Liver (tissue), 9 donors: ENCODE measurements around the gene NSL1. TPM values are rescaled to one million over a fixed set of nuclear protein-coding genes. Genes with fewer than 3 reads are reported as not detected.
A peak's percentile ranks its signal among the peaks of the same experiment; 100 is the strongest.

Experiments used
- DNase-seq: peaks from one replicate; pipeline ENCODE4 v3.0.0-alpha.2; 2017; ENCODE audit warnings: low spot score
- H3K27ac ChIP-seq, 2 donors: one replicate each; pipeline ENCODE4 v1.7.0; 2013; ENCODE audit warnings: inconsistent platforms in 2 of 2, low read length in 2 of 2, control low read depth in 1 of 2, low read depth in 1 of 2, mild to moderate bottlenecking in 1 of 2
- H3K27me3 ChIP-seq, 4 donors: one replicate each; pipeline versions ENCODE4 v1.6.1 to v1.7.0; 2013; ENCODE audit warnings: low read length in 3 of 4, inconsistent platforms in 1 of 4, mild to moderate bottlenecking in 1 of 4, moderate library complexity in 1 of 4; ENCODE audit not compliant: control insufficient read depth in 4 of 4, insufficient read depth in 4 of 4
- H3K36me3 ChIP-seq, 4 donors: one replicate each; pipeline versions ENCODE4 v1.6.1 to v1.7.0; 2013; ENCODE audit warnings: low read length in 3 of 4, mild to moderate bottlenecking in 3 of 4, low read depth in 1 of 4, moderate library complexity in 1 of 4; ENCODE audit not compliant: control insufficient read depth in 4 of 4, insufficient read depth in 3 of 4
- H3K4me1 ChIP-seq, 4 donors: one replicate each; pipeline versions ENCODE4 v1.6.1 to v1.7.0; 2013; ENCODE audit warnings: low read length in 3 of 4, mild to moderate bottlenecking in 3 of 4, moderate library complexity in 1 of 4; ENCODE audit not compliant: control insufficient read depth in 4 of 4, insufficient read depth in 4 of 4
- H3K4me3 ChIP-seq, 3 donors: one replicate each; pipeline versions ENCODE4 v1.6.1 to v1.7.0; 2013; ENCODE audit warnings: low read length in 3 of 3, control low read depth in 1 of 3, low read depth in 1 of 3, mild to moderate bottlenecking in 1 of 3
- H3K9ac ChIP-seq, 2 donors: one replicate each; pipeline ENCODE4 v1.7.0; 2013; ENCODE audit warnings: low read length in 2 of 2, mild to moderate bottlenecking in 2 of 2, moderate library complexity in 2 of 2, control low read depth in 1 of 2, low read depth in 1 of 2
- H3K9me3 ChIP-seq, 4 donors: one replicate each; pipeline versions ENCODE4 v1.6.1 to v1.7.0; 2013; ENCODE audit warnings: low read length in 3 of 4; ENCODE audit not compliant: control insufficient read depth in 4 of 4
- ATF3 ChIP-seq: IDR thresholded peaks from 2 replicates; pipeline ENCODE4 v1.6.1; 2016; ENCODE audit warnings: antibody characterized with exemption
- CTCF ChIP-seq: fragments of 150-350 bp; IDR thresholded peaks from 2 replicates; pipeline ENCODE4 v1.5.1; 2017; ENCODE audit warnings: improper control_type of control experiment, low read depth, low read length; ENCODE audit not compliant: missing input control
- EGR1 ChIP-seq, 2 donors: IDR thresholded peaks; 2 replicates each; pipeline ENCODE4 v1.6.1; 2016 to 2018; ENCODE audit warnings: antibody characterized with exemption in 2 of 2, low read depth in 2 of 2
- FOXA2 ChIP-seq: IDR thresholded peaks from 2 replicates; pipeline ENCODE4 v1.6.1; 2016; ENCODE audit warnings: antibody characterized with exemption
- GABPA ChIP-seq, 2 donors: IDR thresholded peaks in 1 of 2; conservative IDR thresholded peaks in 1 of 2; 2 replicates each; pipeline ENCODE4 v1.6.1; 2016; ENCODE audit warnings: antibody characterized with exemption in 2 of 2, mild to moderate bottlenecking in 1 of 2, moderate library complexity in 1 of 2
- HNF4A ChIP-seq, 2 donors: conservative IDR thresholded peaks; 2 replicates each; pipeline ENCODE4 v1.6.1; 2016; ENCODE audit warnings: antibody characterized with exemption in 2 of 2, mild to moderate bottlenecking in 2 of 2
- HNF4G ChIP-seq: IDR thresholded peaks from 2 replicates; pipeline ENCODE4 v1.6.1; 2016; ENCODE audit warnings: antibody characterized with exemption
- JUND ChIP-seq, 2 donors: IDR thresholded peaks; 2 replicates each; pipeline ENCODE4 v1.6.1; 2016; ENCODE audit warnings: antibody characterized with exemption in 2 of 2
- MAX ChIP-seq: IDR thresholded peaks from 2 replicates; pipeline ENCODE4 v1.6.1; 2016; ENCODE audit warnings: antibody characterized with exemption
- NR2F2 ChIP-seq: IDR thresholded peaks from 2 replicates; pipeline ENCODE4 v1.6.1; 2016; ENCODE audit warnings: antibody characterized with exemption
- RAD21 ChIP-seq, 2 donors: IDR thresholded peaks; 2 replicates each; pipeline ENCODE4 v1.6.1; 2016; ENCODE audit warnings: antibody characterized with exemption in 2 of 2, mild to moderate bottlenecking in 2 of 2
- RXRA ChIP-seq, 2 donors: IDR thresholded peaks; 2 replicates each; pipeline ENCODE4 v1.6.1; 2017 to 2018; ENCODE audit warnings: antibody characterized with exemption in 2 of 2, mild to moderate bottlenecking in 1 of 2
- SP1 ChIP-seq: IDR thresholded peaks from 2 replicates; pipeline ENCODE4 v1.6.1; 2018; ENCODE audit warnings: antibody characterized with exemption, mild to moderate bottlenecking
- TAF1 ChIP-seq: conservative IDR thresholded peaks from 2 replicates; pipeline ENCODE4 v1.6.1; 2016; ENCODE audit warnings: antibody characterized with exemption, mild to moderate bottlenecking
- YY1 ChIP-seq: IDR thresholded peaks from 2 replicates; pipeline ENCODE4 v1.6.1; 2016; ENCODE audit warnings: antibody characterized with exemption, mild to moderate bottlenecking
- WGBS: extraction: QIAGEN DNeasy Blood & Tissue Kit; methylation state at CpG from one replicate; pipeline ENCODE4 v1.1.7; 2013; 5-methylcytosine and 5-hydroxymethylcytosine counted together
- polyA plus RNA-seq, 2 donors: library from polyadenylated mRNA; stranded (reverse) in 1 of 2; unstranded in 1 of 2; fragments of 200-250 nt in 1 of 2; fragments of >200 nt in 1 of 2; fragmentation: Nextera tagmentation in 1 of 2; extraction: Ambion mirVana in 1 of 2; gene quantifications; one replicate each; pipeline versions ENCODE4 v1.2.1 to v1.2.3, GENCODE V29; 2013 to 2015
- total RNA-seq, 2 donors: library from RNA; depleted of rRNA; stranded (reverse); fragments of >200 nt; gene quantifications; one replicate each; pipeline ENCODE4 v1.2.3, GENCODE V29; 2014
- donor health status: healthy.
- donor health status: healthy.
- donor health status: healthy.
- donor health status: healthy.
- donor health status: healthy.

NSL1 gene
- total and polyA plus RNA-seq, 4 donors, result 17.2 to 31.3 (median 18.7) TPM

- no peak for TF ChIP-seq CTCF
- no peak for TF ChIP-seq MAX
- no peak for TF ChIP-seq EGR1 (IDR thresholded peaks at IDR 0.05; ENCODE audit: low read depth in 2 of 2)
- TF ChIP-seq TAF1, result no peak
- TF ChIP-seq GABPA (IDR thresholded peaks at IDR 0.05 in 1 of 2, conservative IDR thresholded peaks at IDR 0.05 in 1 of 2), result no peak
- no peak for TF ChIP-seq RAD21 (IDR thresholded peaks at IDR 0.05)
- no peak for TF ChIP-seq NR2F2
- no peak for TF ChIP-seq FOXA2
- no peak for TF ChIP-seq ATF3
These were observed 87.5 kb downstream of the NSL1 start (continued) for GRCh38 chr1:212703991-212704564.

- 70% methylated on average over 1 of the region's 1 CpG for WGBS
- Histone ChIP-seq H3K4me1 (peaks cover 13 to 26% (median 19%) of the 10 kb centered on the region in 4 donors), H3K4me3 (no peak overlapping the region), H3K9me3 (no peaks in the 10 kb centered on the region), H3K27me3 (peaks cover 0 to 3% (median under 1%) of the 10 kb centered on the region in 4 donors), H3K27ac (no peak overlapping the region), H3K36me3 (no peaks in the 10 kb centered on the region), H3K9ac (no peak overlapping the region)
- DNase-seq, result no peak
- no peak for TF ChIP-seq CTCF
- no peak for TF ChIP-seq RAD21 (IDR thresholded peaks at IDR 0.05)
- TF ChIP-seq SP1, result no peak
- TF ChIP-seq RXRA (IDR thresholded peaks at IDR 0.05), result no peak
- TF ChIP-seq GABPA (IDR thresholded peaks at IDR 0.05 in 1 of 2, conservative IDR thresholded peaks at IDR 0.05 in 1 of 2), result no peak
- no peak for TF ChIP-seq HNF4G
- TF ChIP-seq MAX, result no peak
- no peak for TF ChIP-seq JUND (IDR thresholded peaks at IDR 0.05)
- TF ChIP-seq YY1, result no peak
- TF ChIP-seq ATF3, result no peak
- no peak for TF ChIP-seq TAF1
These were observed 88.9 kb downstream of the NSL1 start for GRCh38 chr1:212702672-212703071.

- Histone ChIP-seq H3K27me3 (peaks cover 0 to 9% (median 4%) of the 10 kb centered on the region in 4 donors), H3K9ac (no peak overlapping the region), H3K9me3 (no peaks in the 10 kb centered on the region), H3K36me3 (no peaks in the 10 kb centered on the region), H3K4me1 (peaks cover 13 to 26% (median 19%) of the 10 kb centered on the region in 4 donors), H3K4me3 (no peak overlapping the region), H3K27ac (no peak overlapping the region)
- WGBS, result 55% methylated on average over 1 of the region's 1 CpG
- DNase-seq, result no peak
- no peak for TF ChIP-seq TAF1
- TF ChIP-seq HNF4A (conservative IDR thresholded peaks at IDR 0.05), result peak in 1 of 2 donors; percentile 16
These were observed 89.7 kb downstream of the NSL1 start for GRCh38 chr1:212701910-212702309.
